NOMO-1 treated with DMSO at 0.1 percent for 48 hours (cell line): ENCODE data around the gene CASK.
"Not testable (repeated sequence)": the region's sequence is repeated elsewhere in the genome, so short reads cannot be mapped to it uniquely, and the experiment has no call there.

Experiments used
- DNase-seq: peaks from one replicate; lab custom pipeline; 2025; ENCODE audit not compliant: unreplicated experiment; lab: John Stamatoyannopoulos, UW

The CASK gene

GRCh38 chrX:41705042-41705441 is 218.3 kb downstream of the CASK start:
- DNase-seq = no peak

GRCh38 chrX:41703574-41704029 is 219.8 kb downstream of the CASK start:
- DNase-seq = no peak

GRCh38 chrX:41695426-41695825 is 227.9 kb downstream of the CASK start:
- DNase-seq = no peak

GRCh38 chrX:41693024-41693423 is 230.3 kb downstream of the CASK start:
- no peak for DNase-seq

- DNase-seq = no peak
Observed at GRCh38 chrX:41692162-41692749, 231.1 kb downstream of the CASK start.

- no peak for DNase-seq
Observed at GRCh38 chrX:41689711-41690110, 233.6 kb downstream of the CASK start.

- DNase-seq = peak; percentile 49
Observed at GRCh38 chrX:41688835-41689234, 234.5 kb downstream of the CASK start, which contains the start of gene GPR34. GPR34 (plus strand) TSS chrX:41688973; CDS start chrX:41695634, 6,661 bp downstream.

GRCh38 chrX:41688156-41688555 is 235.2 kb downstream of the CASK start:
- peak; percentile 60 for DNase-seq

GRCh38 chrX:41686788-41687187 is 236.6 kb downstream of the CASK start:
- DNase-seq = peak; percentile 78

- no peak for DNase-seq
Observed at GRCh38 chrX:41684940-41685339, 238.4 kb downstream of the CASK start.

- DNase-seq = no peak
Observed at GRCh38 chrX:41684138-41684537, 239.2 kb downstream of the CASK start.

GRCh38 chrX:41677183-41678060 is 245.9 kb downstream of the CASK start:
- DNase-seq = no peak

GRCh38 chrX:41676361-41676760 is 247.0 kb downstream of the CASK start:
- DNase-seq = not testable (repeated sequence)

- DNase-seq = no peak
Observed at GRCh38 chrX:41672643-41673042, 250.7 kb downstream of the CASK start.

- no peak for DNase-seq
Observed at GRCh38 chrX:41671082-41671481, 252.3 kb downstream of the CASK start.

GRCh38 chrX:41670112-41670511 is 253.2 kb downstream of the CASK start:
- no peak for DNase-seq

- DNase-seq = no peak
Observed at GRCh38 chrX:41667631-41668030, 255.7 kb downstream of the CASK start.

- DNase-seq = peak; percentile 61
Observed at GRCh38 chrX:41666251-41666650, 257.1 kb downstream of the CASK start.

- DNase-seq = no peak
Observed at GRCh38 chrX:41665686-41666085, 257.7 kb downstream of the CASK start.

- DNase-seq = no peak
Observed at GRCh38 chrX:41664908-41665307, 258.4 kb downstream of the CASK start.

- no peak for DNase-seq
Observed at GRCh38 chrX:41664375-41664901, 258.9 kb downstream of the CASK start.
